ENCODE measurements around the gene NDUFS7.

DNA sequence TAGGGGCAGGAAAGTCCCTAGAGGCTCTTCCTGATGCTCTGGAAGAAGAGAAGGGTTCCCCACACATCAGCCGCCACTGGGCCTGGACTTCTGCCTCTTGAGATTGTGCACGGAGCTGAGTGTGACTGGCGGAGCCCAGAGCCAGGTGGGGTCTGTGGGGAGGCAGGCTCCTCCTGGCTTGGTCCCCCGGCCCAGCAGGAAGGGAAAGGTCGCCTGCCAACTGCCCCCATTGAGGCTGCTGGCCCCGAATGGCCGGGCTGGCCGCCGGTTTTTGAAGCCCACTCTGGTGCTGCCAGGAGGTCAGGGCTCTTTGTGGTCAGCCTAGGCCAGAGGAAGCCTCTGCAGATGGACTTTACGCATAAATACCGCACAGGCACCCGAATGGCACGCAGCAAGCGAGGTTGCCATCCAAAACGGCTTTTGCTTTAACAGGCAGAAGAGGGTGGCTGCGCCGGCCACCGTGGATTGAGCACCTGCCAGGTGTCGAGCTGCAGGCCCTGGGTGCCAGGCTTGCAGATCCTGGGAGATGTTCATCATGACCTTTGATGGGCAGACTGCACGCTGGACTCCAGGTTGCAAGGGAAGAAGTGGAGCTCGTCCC is 28.7 kb downstream of the NDUFS7 start:
- TF ChIP-seq, protein P1, sequence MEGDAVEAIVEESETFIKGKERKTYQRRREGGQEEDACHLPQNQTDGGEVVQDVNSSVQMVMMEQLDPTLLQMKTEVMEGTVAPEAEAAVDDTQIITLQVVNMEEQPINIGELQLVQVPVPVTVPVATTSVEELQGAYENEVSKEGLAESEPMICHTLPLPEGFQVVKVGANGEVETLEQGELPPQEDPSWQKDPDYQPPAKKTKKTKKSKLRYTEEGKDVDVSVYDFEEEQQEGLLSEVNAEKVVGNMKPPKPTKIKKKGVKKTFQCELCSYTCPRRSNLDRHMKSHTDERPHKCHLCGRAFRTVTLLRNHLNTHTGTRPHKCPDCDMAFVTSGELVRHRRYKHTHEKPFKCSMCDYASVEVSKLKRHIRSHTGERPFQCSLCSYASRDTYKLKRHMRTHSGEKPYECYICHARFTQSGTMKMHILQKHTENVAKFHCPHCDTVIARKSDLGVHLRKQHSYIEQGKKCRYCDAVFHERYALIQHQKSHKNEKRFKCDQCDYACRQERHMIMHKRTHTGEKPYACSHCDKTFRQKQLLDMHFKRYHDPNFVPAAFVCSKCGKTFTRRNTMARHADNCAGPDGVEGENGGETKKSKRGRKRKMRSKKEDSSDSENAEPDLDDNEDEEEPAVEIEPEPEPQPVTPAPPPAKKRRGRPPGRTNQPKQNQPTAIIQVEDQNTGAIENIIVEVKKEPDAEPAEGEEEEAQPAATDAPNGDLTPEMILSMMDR (conservative IDR thresholded peaks at IDR 0.05; ENCODE audit: low read length) = no peak
- no peak for TF ChIP-seq EZH2phosphoT487 (IDR thresholded peaks at IDR 0.05; ENCODE audit: borderline replicate concordance, low read depth, low read length)
